ENCODE measurements around the gene SARNP. TPM values are rescaled to one million over a fixed set of nuclear protein-coding genes. Genes with fewer than 3 reads are reported as not detected.

Gene SARNP
- total and polyA plus RNA-seq, 9 donors, result 48.0 to 89.3 (median 59.7) TPM

- no peak overlapping the region for H3K4me3 ChIP-seq
- no peaks in the 10 kb centered on the region for H3K27me3 ChIP-seq
- H3K4me1 ChIP-seq (ENCODE audit: insufficient read depth), result no peaks in the 10 kb centered on the region
- intact Hi-C loops (cut with DNase I), result loop anchor here in 1 of 4 donors (10.0 kb wide), 1 partner anchor 57 kb away; the partner anchor contains the start of genes ORMDL2 and SARNP
- 64 to 68% (median 68%) methylated on average over 2 of the region's 2 CpGs for WGBS, 3 donors
- no peak for DNase-seq
- H3K27ac ChIP-seq, result no peak overlapping the region
- no peaks in the 10 kb centered on the region for H3K36me3 ChIP-seq
- H3K9me3 ChIP-seq, result no peaks in the 10 kb centered on the region
- no peak for TF ChIP-seq POLR2A (IDR thresholded peaks at IDR 0.05)
- no peak for TF ChIP-seq CTCF (IDR thresholded peaks at IDR 0.05)
- TF ChIP-seq EP300 (IDR thresholded peaks at IDR 0.05), result no peak
These were observed 59.8 kb downstream of the SARNP start for GRCh38 chr12:55757701-55758100.

GRCh38 chr12:55755246-55755645 is 62.3 kb downstream of the SARNP start:
- H3K27ac ChIP-seq, result no peak overlapping the region
- H3K4me1 ChIP-seq (ENCODE audit: insufficient read depth), result no peaks in the 10 kb centered on the region
- 58 to 65% (median 59%) methylated on average over 2 of the region's 2 CpGs for WGBS, 3 donors
- H3K4me3 ChIP-seq, result no peak overlapping the region
- intact Hi-C loops (cut with DNase I), result loop anchor here in 1 of 4 donors (10.0 kb wide), 1 partner anchor 60 kb away; the partner anchor contains the start of genes ORMDL2 and SARNP
- DNase-seq, result no peak
- H3K9me3 ChIP-seq, result no peaks in the 10 kb centered on the region
- TF ChIP-seq POLR2A (IDR thresholded peaks at IDR 0.05), result no peak
- TF ChIP-seq EP300 (IDR thresholded peaks at IDR 0.05), result no peak
- TF ChIP-seq CTCF (IDR thresholded peaks at IDR 0.05), result no peak
- no peaks in the 10 kb centered on the region for H3K27me3 ChIP-seq
- no peaks in the 10 kb centered on the region for H3K36me3 ChIP-seq

GRCh38 chr12:55748230-55748993 is 69.1 kb downstream of the SARNP start:
- Histone ChIP-seq H3K27me3 (no peaks in the 10 kb centered on the region), H3K27ac (no peak overlapping the region), H3K4me1 (ENCODE audit: insufficient read depth) (peaks cover 12% of the 10 kb centered on the region), H3K4me3 (no peak overlapping the region), H3K9me3 (no peaks in the 10 kb centered on the region), H3K36me3 (no peaks in the 10 kb centered on the region)
- no peak for TF ChIP-seq CTCF (IDR thresholded peaks at IDR 0.05)
- no peak for TF ChIP-seq EP300 (IDR thresholded peaks at IDR 0.05)
- TF ChIP-seq POLR2A (IDR thresholded peaks at IDR 0.05), result no peak
- no peak for DNase-seq
- intact Hi-C loops (cut with DNase I), result loop anchor here in 3 of 4 donors (5.0 to 10.0 kb wide), 4 partner anchors 46 to 296 kb away; partner anchors contain the start of genes ORMDL2 (in 1 of the 3), RPS26 (in 1 of the 3) and SARNP (in 1 of the 3)
- WGBS, 3 donors, result 84 to 91% (median 87%) methylated on average over 18 of the region's 18 CpGs

GRCh38 chr12:55746913-55747231 is 70.7 kb downstream of the SARNP start:
- H3K27ac ChIP-seq, result no peak overlapping the region
- TF ChIP-seq CTCF (IDR thresholded peaks at IDR 0.05), result no peak
- TF ChIP-seq EP300 (IDR thresholded peaks at IDR 0.05), result no peak
- no peak for TF ChIP-seq POLR2A (IDR thresholded peaks at IDR 0.05)
- intact Hi-C loops (cut with DNase I), result loop anchor here in 3 of 4 donors (5.0 to 10.0 kb wide), 4 partner anchors 48 to 298 kb away; partner anchors contain the start of genes ORMDL2 (in 1 of the 3), RPS26 (in 1 of the 3) and SARNP (in 1 of the 3)

More at GRCh38 chr12:55746913-55747231, 70.7 kb downstream of the SARNP start:
- Histone ChIP-seq H3K4me1 (ENCODE audit: insufficient read depth) (peaks cover 12% of the 10 kb centered on the region), H3K36me3 (no peaks in the 10 kb centered on the region), H3K4me3 (no peak overlapping the region), H3K9me3 (no peaks in the 10 kb centered on the region), H3K27me3 (no peaks in the 10 kb centered on the region)
- no peak for DNase-seq
